HG03095 (cell line): Measurements from ENCODE around the gene SLC25A52.
"Not testable (repeated sequence)": the region's sequence is repeated elsewhere in the genome, so short reads cannot be mapped to it uniquely, and the experiment has no call there.

Experiments used
- ATAC-seq: cut with Tn5 transposase; IDR thresholded peaks from one replicate; pipeline ENCODE4 v1.9.1; 2021; ENCODE audit warnings: moderate library complexity; ENCODE audit not compliant: unreplicated experiment

Gene SLC25A52, protein sequence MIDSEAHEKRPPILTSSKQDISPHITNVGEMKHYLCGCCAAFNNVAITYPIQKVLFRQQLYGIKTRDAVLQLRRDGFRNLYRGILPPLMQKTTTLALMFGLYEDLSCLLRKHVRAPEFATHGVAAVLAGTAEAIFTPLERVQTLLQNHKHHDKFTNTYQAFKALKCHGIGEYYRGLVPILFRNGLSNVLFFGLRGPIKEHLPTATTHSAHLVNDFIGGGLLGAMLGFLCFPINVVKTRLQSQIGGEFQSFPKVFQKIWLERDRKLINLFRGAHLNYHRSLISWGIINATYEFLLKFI

DNA sequence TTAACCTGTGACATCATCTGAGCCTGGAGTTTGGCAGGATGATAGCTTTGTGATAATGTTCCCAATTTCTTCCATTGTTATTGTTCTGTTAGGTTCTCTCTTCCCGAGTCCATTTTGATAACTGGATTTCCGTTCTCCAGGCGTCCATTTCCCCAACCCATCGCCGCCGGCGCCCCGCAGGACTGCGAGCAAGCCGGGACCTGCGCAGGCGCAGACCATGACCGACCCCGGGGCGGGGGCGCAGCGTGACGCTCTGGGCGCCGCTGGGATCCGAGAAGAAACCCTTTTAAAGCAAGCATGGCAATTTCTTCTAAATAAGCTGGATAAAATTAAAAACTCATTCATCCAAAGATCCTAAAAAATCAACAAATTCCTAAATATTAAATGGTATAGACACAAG is at the start of gene SLC25A52:
Gene SLC25A52, minus strand, starts transcription at position 186 of the 400 bp plus-strand sequence. CDS start 219 bp downstream, outside the sequence.
- no peak for ATAC-seq

GRCh38 chr18:31809049-31809448 is 48.4 kb upstream of the SLC25A52 start:
- not testable (repeated sequence) for ATAC-seq

DNA sequence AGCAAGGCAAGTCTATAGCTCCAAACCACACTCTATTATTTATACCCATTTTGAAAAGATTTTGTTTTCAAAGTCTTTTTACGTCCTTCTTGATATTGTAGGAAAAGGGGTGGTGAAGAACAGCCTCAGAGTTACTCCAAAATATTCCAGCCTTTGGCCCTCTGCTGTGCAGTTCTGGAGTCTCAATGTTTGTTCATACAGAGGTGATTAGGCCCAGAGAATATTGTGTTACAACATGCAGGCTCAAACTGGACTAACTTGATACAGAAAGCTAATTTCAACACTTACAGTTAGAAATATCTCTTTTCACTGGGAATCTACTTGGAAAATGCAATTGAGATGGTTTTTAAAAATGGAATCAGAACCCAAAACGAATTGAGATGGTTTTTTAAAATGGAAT is 40.4 kb upstream of the SLC25A52 start:
- no peak for ATAC-seq

- not testable (repeated sequence) for ATAC-seq
These were observed 38.6 kb upstream of the SLC25A52 start for GRCh38 chr18:31799257-31799656.

- ATAC-seq, result no peak
These were observed 37.7 kb upstream of the SLC25A52 start for GRCh38 chr18:31798399-31798798.

GRCh38 chr18:31795747-31796146 is 35.1 kb upstream of the SLC25A52 start:
- ATAC-seq, result no peak

- ATAC-seq, result no peak
These were observed 32.9 kb upstream of the SLC25A52 start for GRCh38 chr18:31793531-31793930.

DNA sequence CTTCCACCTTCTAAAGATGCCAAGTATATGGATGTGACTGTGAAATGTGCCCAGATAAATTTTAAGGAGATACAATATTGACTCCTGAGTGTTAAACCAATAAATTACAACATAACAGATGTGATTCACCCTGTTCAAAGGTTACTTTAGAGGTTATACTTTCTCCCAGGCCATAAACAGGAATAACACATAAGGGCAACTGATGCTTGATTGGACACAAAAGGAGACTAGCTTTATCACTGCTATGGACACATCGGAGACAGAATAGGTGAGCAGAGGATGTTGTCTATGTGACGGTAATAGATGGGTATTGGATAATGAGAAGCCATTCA is 31.9 kb upstream of the SLC25A52 start:
- no peak for ATAC-seq

DNA sequence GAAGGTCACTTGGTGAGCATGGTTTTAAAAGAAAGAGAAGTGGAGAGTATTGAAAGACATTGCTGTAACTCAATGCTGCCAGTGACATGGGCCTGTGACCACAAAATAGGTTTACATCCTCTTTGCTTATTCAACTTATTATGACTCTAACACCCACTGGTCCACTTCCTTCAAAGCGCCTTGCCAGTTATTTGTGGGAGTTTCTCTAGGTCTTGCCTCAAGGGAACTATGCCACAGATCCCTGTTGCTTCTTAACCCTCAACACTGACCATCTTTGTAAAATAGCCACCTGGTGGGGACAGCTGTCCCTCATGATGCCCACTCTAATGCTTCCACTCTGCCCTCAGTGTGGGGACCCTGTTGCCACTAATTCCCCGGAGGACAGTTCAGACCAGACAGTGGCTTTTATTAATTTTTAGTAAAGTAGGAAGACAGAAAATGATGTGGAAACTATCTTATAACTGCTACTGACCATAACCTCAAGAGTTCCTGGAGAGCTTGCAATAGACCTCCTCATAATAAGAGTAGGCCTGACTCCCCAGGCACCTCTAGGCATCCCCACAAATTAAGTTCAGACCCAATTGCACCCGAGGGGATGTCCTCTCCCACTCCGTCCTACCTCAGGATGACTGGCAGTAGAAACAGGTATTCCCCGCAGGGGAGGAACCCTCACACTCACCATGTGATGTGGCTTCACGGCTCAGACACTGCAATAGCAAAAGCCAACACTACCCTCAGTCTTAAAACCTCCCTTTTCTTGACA is 31.3 kb upstream of the SLC25A52 start:
- peak; percentile 93 for ATAC-seq

DNA sequence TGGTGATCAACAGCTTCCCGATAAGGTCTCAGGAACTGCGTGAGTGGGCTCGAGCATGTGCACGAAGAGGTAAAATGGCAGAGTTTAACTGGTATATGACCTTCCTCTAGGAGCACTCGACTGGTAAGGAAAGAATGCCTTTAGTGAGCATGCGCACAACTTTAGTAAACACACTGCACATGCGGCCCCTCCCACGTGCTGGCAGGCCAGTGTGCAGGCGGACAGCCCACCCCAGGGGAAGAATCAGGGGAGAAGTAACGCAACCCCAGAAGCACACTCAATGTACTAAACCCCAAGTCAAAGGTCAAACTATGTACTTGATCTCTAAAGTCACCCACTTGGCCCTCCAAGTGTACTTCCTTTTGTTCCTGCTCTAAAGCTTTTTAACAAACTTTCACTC is 28.7 kb upstream of the SLC25A52 start:
- no peak for ATAC-seq

- ATAC-seq, result no peak
These were observed 22.4 kb upstream of the SLC25A52 start for GRCh38 chr18:31783059-31783458.

DNA sequence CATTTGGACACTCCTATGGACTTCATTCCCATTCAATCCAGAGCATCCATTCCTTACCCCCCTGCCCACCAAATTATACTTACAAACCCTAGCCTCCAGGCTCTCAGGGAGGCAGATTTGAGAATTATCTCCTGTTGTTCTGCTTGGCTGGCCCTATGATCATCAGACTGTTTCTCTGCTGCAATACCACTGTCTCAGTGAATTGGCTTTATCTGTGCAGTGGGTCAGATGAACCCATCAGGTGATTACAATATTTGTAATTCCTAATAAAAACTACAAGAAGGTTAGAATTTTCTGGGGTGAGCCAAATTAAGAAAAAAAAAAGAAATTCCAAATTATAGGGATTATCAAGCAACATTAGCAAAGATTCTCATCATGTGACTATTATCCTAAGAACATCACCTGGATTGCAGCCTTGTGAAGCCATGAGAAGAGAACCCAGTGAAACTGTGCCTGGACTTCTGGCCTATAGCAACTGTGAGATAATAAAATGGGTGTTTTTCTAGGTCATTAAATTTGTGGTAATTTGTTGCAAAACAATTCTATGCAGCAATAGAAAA is 17.8 kb upstream of the SLC25A52 start:
- ATAC-seq, result no peak

- ATAC-seq, result no peak
These were observed 15.4 kb upstream of the SLC25A52 start for GRCh38 chr18:31776093-31776492.

- no peak for ATAC-seq
These were observed 14.3 kb upstream of the SLC25A52 start for GRCh38 chr18:31774962-31775361.

- ATAC-seq, result peak; percentile 90
These were observed 13.8 kb upstream of the SLC25A52 start for GRCh38 chr18:31774477-31774785.

- peak; percentile 21 for ATAC-seq
These were observed 13.2 kb upstream of the SLC25A52 start for GRCh38 chr18:31773774-31774476.

- no peak for ATAC-seq
These were observed 12.0 kb upstream of the SLC25A52 start for GRCh38 chr18:31772699-31773098.

- no peak for ATAC-seq
These were observed 10.4 kb downstream of the SLC25A52 start for GRCh38 chr18:31750273-31750672.

- no peak for ATAC-seq
These were observed 14.3 kb downstream of the SLC25A52 start for GRCh38 chr18:31746396-31746795.

DNA sequence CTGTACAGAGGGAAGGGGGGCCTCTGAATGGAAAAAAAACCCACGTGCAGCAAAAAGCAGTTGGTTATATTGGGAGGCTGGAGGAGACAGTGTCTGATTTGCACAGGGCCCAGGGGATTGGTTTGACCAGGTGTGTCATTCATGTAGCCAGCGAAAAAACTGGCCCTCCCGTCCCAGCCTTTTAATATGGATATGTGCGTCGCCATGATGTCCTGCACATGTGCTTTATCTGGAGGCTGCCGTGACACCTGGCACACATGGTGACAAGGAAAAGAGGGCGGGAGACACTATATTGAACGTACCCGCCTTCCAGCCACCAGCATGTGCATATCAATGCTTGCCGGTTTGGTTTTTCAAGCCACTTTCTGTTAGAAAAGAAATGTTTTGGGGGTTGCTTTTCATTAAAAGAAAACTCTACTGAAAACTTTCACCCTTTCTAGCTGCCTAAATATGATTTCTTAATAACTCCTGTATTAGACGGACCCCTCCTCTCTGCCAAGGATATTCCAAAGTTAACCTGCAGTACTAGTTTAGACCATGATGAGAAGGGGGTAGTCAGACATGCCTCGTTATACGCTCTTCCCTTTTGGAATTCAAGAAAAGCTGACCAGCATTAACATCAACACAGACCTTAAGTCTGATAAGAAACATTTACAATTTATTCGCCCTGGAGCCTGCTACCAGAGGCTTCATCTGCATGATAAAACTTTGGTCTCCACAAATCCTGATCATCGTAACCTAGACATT is 16.2 kb downstream of the SLC25A52 start:
- ATAC-seq, result no peak

DNA sequence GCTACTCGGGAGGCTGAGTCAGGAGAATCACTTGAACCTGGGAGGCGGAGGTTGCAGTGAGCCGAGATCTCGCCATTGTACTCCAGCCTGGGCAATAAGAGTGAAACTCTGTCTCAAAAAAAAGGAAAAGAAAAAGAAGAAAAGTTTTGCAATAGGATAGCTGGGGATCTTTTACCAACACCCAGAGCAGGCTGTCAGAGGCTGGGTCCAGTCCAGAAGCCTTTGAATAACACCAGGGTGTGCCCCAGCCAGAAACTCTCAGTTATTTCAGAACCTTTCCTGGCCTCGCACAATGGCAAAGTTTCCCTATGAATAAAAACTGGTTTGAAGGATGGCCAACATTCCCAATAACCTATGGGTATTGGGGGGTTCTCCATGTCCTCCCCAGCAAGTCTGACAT is 17.1 kb downstream of the SLC25A52 start:
- not testable (repeated sequence) for ATAC-seq
